COR-L47 (cell line): Measurements from ENCODE around the gene ANKRD13B.
"Not testable (repeated sequence)": the region's sequence is repeated elsewhere in the genome, so short reads cannot be mapped to it uniquely, and the experiment has no call there.

ENCODE experiments used
- DNase-seq: peaks from one replicate; lab custom pipeline; 2025; lab: John Stamatoyannopoulos, UW

The ANKRD13B gene

GRCh38 chr17:29642171-29642611 lies 49.3 kb downstream of the ANKRD13B start:
- no peak for DNase-seq

GRCh38 chr17:29643817-29644160 lies 50.9 kb downstream of the ANKRD13B start:
- DNase-seq = no peak

- DNase-seq = no peak
Measured at GRCh38 chr17:29645515-29646051, 52.7 kb downstream of the ANKRD13B start.

GRCh38 chr17:29648005-29648404 lies 55.1 kb downstream of the ANKRD13B start:
- DNase-seq = no peak

- DNase-seq = no peak
Measured at GRCh38 chr17:29649359-29649758, 56.4 kb downstream of the ANKRD13B start.

- DNase-seq = no peak
Measured at GRCh38 chr17:29650396-29650795, 57.5 kb downstream of the ANKRD13B start.

GRCh38 chr17:29651913-29652312 lies 59.0 kb downstream of the ANKRD13B start:
- DNase-seq = not testable (repeated sequence)

GRCh38 chr17:29652976-29653375 lies 60.0 kb downstream of the ANKRD13B start:
- DNase-seq = no peak

GRCh38 chr17:29653995-29654714 lies 61.2 kb downstream of the ANKRD13B start:
- no peak for DNase-seq

GRCh38 chr17:29655323-29655722 lies 62.4 kb downstream of the ANKRD13B start:
- DNase-seq = no peak

- DNase-seq = no peak
Measured at GRCh38 chr17:29659155-29659554, 66.2 kb downstream of the ANKRD13B start.

- DNase-seq = no peak
Measured at GRCh38 chr17:29661213-29661612, 68.3 kb downstream of the ANKRD13B start.

- DNase-seq = no peak
Measured at GRCh38 chr17:29663155-29663554, 70.2 kb downstream of the ANKRD13B start.
